H1 (cell line): ENCODE results near the gene PLEKHA4.

Experiments
- CBX8 ChIP-seq: fragments of 300-800, 300-1000 bp; sonication (generic); IDR thresholded peaks from 2 replicates; pipeline ENCODE4 v1.7.1; 2016; ENCODE audit warnings: low read depth, low read length, borderline replicate concordance
- EZH2 ChIP-seq: fragments of 200-600 bp; sonication (generic); IDR thresholded peaks from 2 replicates; pipeline ENCODE4 v1.7.1; 2012; ENCODE audit warnings: low read depth, mild to moderate bottlenecking, moderate library complexity, low read length, inconsistent platforms; ENCODE audit not compliant: severe bottlenecking
- GABPA ChIP-seq: IDR thresholded peaks from 2 replicates; pipeline ENCODE4 v1.6.1; 2011; ENCODE audit warnings: mild to moderate bottlenecking, low read length, moderate library complexity, borderline replicate concordance; ENCODE audit not compliant: insufficient read depth
- HDAC2 ChIP-seq, 2 experiments: fragments of 300-600 bp in 1 of 2; sonication (generic) in 1 of 2; IDR thresholded peaks; 2 replicates each; pipeline ENCODE4 v1.6.1; 2011 to 2012; ENCODE audit warnings: low read depth in 2 of 2, low read length in 2 of 2, mild to moderate bottlenecking in 2 of 2, moderate library complexity in 2 of 2, borderline replicate concordance in 1 of 2, inconsistent platforms in 1 of 2
- HDAC6 ChIP-seq: IDR thresholded peaks from one replicate; pipeline ENCODE4 v1.7.1; 2012; ENCODE audit warnings: low read depth, mild to moderate bottlenecking, inconsistent platforms, low read length, moderate library complexity
- POLR2A ChIP-seq, 2 experiments: IDR thresholded peaks; 1 replicate in 1 of 2; 2 replicates in 1 of 2; pipeline ENCODE4 v1.6.1; 2011; ENCODE audit warnings: low read depth in 2 of 2, low read length in 2 of 2, mild to moderate bottlenecking in 2 of 2; ENCODE audit errors: control extremely low read depth in 1 of 2
- RBBP5 ChIP-seq: IDR thresholded peaks from 2 replicates; pipeline ENCODE4 v1.7.1; 2012; ENCODE audit warnings: low read depth, mild to moderate bottlenecking, inconsistent platforms, low read length, moderate library complexity, borderline replicate concordance
- RFX5 ChIP-seq: IDR thresholded peaks from 2 replicates; pipeline ENCODE4 v1.6.1; 2011; ENCODE audit warnings: low read depth, low read length, improper control_type of control experiment, borderline replicate concordance
- SAP30 ChIP-seq: fragments of 300-600 bp; sonication (generic); IDR thresholded peaks from 2 replicates; pipeline ENCODE4 v1.7.1; 2012; ENCODE audit warnings: low read length, moderate library complexity, mild to moderate bottlenecking, inconsistent platforms; ENCODE audit not compliant: insufficient read depth, insufficient replicate concordance
- SIN3A ChIP-seq, 2 experiments: IDR thresholded peaks in 1 of 2; conservative IDR thresholded peaks in 1 of 2; 2 replicates each; pipeline ENCODE4 v1.6.1; 2011 to 2012; ENCODE audit warnings: low read length in 2 of 2, improper control_type of control experiment in 1 of 2, low read depth in 1 of 2, mild to moderate bottlenecking in 1 of 2
- TCF12 ChIP-seq: IDR thresholded peaks from 2 replicates; pipeline ENCODE4 v1.6.1; 2011; ENCODE audit warnings: low read depth, mild to moderate bottlenecking, low read length
- TF ChIP-seq, protein P1 (sequence below), 3 experiments: IDR thresholded peaks; 1 replicate in 2 of 3; 2 replicates in 1 of 3; pipeline versions ENCODE4 v1.5.1 to v1.6.1; 2011; ENCODE audit warnings: low read length in 3 of 3, mild to moderate bottlenecking in 3 of 3, inconsistent platforms in 2 of 3, low read depth in 1 of 3, moderate library complexity in 1 of 3; ENCODE audit not compliant: insufficient read depth in 1 of 3; ENCODE audit errors: control extremely low read depth in 1 of 3
- TF ChIP-seq, protein P2 (sequence below): IDR thresholded peaks from 2 replicates; pipeline ENCODE4 v1.6.1; 2012; ENCODE audit warnings: low read length, inconsistent platforms

DNA sequence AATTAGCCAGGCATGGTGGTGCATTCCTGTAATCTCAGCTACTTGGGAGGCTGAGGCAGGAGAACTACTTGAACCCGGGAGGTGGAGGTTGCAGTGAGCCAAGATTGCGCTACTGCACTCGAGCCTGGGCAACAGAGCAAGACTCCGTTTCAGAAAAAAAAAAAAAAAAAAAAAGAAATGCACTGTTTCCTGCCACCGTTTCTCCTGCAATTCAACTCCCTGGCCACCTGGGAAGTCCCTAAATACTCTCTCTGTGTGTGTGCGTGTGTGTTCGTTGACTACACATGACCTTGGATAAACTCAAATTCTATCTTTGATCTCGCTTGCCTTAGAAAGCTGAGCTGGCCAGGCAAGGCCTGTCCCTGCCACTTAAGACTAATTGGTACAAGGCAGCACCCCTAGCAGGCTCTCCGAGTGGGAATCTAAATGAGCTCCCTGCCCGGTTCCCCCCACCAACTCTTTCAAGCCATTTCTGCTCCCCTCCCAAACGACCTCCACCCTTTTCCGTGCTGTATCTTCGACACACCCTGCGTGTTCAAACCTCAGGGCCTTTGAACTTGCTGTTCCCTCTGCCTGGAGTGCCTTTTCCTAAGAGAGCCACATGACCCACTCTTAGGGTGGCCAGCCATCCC lies 52.4 kb downstream of the PLEKHA4 start:
- no peak for TF ChIP-seq HDAC6
- no peak for TF ChIP-seq SIN3A (conservative IDR thresholded peaks at IDR 0.05 in 1 of 2, IDR thresholded peaks at IDR 0.05 in 1 of 2; ENCODE audit: low read depth in 1 of 2, low read length in 2 of 2)
- TF ChIP-seq RBBP5 = no peak
- no peak for TF ChIP-seq CBX8
- TF ChIP-seq, protein P1, sequence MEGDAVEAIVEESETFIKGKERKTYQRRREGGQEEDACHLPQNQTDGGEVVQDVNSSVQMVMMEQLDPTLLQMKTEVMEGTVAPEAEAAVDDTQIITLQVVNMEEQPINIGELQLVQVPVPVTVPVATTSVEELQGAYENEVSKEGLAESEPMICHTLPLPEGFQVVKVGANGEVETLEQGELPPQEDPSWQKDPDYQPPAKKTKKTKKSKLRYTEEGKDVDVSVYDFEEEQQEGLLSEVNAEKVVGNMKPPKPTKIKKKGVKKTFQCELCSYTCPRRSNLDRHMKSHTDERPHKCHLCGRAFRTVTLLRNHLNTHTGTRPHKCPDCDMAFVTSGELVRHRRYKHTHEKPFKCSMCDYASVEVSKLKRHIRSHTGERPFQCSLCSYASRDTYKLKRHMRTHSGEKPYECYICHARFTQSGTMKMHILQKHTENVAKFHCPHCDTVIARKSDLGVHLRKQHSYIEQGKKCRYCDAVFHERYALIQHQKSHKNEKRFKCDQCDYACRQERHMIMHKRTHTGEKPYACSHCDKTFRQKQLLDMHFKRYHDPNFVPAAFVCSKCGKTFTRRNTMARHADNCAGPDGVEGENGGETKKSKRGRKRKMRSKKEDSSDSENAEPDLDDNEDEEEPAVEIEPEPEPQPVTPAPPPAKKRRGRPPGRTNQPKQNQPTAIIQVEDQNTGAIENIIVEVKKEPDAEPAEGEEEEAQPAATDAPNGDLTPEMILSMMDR (IDR thresholded peaks at IDR 0.05; ENCODE audit: control extremely low read depth in 1 of 3, insufficient read depth in 1 of 3, low read depth in 1 of 3, low read length in 3 of 3) = no peak
- no peak for TF ChIP-seq HDAC2 (IDR thresholded peaks at IDR 0.05; ENCODE audit: borderline replicate concordance in 1 of 2, low read depth in 2 of 2, low read length in 2 of 2)
- no peak for TF ChIP-seq EZH2
- no peak for TF ChIP-seq POLR2A (IDR thresholded peaks at IDR 0.05; ENCODE audit: control extremely low read depth in 1 of 2, low read depth in 2 of 2, low read length in 2 of 2)
- TF ChIP-seq, protein P2, sequence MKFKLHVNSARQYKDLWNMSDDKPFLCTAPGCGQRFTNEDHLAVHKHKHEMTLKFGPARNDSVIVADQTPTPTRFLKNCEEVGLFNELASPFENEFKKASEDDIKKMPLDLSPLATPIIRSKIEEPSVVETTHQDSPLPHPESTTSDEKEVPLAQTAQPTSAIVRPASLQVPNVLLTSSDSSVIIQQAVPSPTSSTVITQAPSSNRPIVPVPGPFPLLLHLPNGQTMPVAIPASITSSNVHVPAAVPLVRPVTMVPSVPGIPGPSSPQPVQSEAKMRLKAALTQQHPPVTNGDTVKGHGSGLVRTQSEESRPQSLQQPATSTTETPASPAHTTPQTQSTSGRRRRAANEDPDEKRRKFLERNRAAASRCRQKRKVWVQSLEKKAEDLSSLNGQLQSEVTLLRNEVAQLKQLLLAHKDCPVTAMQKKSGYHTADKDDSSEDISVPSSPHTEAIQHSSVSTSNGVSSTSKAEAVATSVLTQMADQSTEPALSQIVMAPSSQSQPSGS = no peak
- no peak for TF ChIP-seq TCF12
- TF ChIP-seq GABPA = no peak
- no peak for TF ChIP-seq SAP30
- no peak for TF ChIP-seq RFX5
